ENCODE results near the gene ADAP1. TPM values are rescaled to one million over a fixed set of nuclear protein-coding genes. Genes with fewer than 3 reads are reported as not detected.

The ADAP1 gene
- total and polyA plus RNA-seq, 2 of the 8 experiments (the other 6 are each of a cell fraction or from before 2014, with no cell fraction given): 5.8 to 6.1 TPM

DNA sequence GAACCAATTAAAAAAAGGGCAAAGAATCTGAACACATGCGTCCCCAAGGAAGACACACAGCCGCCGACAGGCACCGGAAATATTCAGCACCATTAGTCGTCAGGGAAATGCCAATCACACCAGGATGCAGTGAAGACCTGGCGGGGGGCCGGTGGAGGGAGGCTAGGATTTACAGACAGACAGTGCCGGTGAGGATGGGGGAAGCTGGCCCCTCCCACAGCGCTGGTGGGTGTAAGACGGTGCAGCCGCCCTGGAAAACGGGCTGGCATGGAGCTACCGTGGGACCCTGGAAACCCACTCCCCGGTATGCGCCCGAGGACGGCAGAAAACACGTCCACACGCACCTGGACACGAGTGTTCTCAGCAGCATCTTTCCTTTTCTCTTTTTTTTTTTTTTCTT lies 4.8 kb upstream of the ADAP1 start (continued):
- TF ChIP-seq TBP (IDR thresholded peaks at IDR 0.05; ENCODE audit: low read depth, low read length) (no peak), RNF2 (IDR thresholded peaks at IDR 0.05; ENCODE audit: borderline replicate concordance, low read depth, low read length, missing control alignments, poor library complexity, severe bottlenecking) (no peak), PHF8 (conservative IDR thresholded peaks at IDR 0.05; ENCODE audit: low read depth, low read length) (no peak), SP4 (IDR thresholded peaks at IDR 0.05; ENCODE audit: low read length) (no peak), RXRA (IDR thresholded peaks at IDR 0.05; ENCODE audit: insufficient read depth, low read depth, low read length) (no peak), KDM5A (IDR thresholded peaks at IDR 0.05; ENCODE audit: low read length) (no peak)
- TF ChIP-seq, protein P1, sequence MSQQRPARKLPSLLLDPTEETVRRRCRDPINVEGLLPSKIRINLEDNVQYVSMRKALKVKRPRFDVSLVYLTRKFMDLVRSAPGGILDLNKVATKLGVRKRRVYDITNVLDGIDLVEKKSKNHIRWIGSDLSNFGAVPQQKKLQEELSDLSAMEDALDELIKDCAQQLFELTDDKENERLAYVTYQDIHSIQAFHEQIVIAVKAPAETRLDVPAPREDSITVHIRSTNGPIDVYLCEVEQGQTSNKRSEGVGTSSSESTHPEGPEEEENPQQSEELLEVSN (IDR thresholded peaks at IDR 0.05): no peak
